CD14-positive monocyte (primary cell): Measurements from ENCODE around the gene FAM110A. TPM values are rescaled to one million over a fixed set of nuclear protein-coding genes. Genes with fewer than 3 reads are reported as not detected.
A peak's percentile ranks its signal among the peaks of the same experiment; 100 is the strongest.

Experiments used
- DNase-seq, 3 donors: peaks; one replicate each; pipeline ENCODE4 v3.0.0-alpha.2; 2011 to 2022
- H2AFZ ChIP-seq: 2 replicates; pipeline ENCODE4 v1.6.0; 2012; ENCODE audit warnings: mild to moderate bottlenecking, low read depth, low read length, inconsistent platforms; ENCODE audit not compliant: insufficient read depth, poor library complexity, severe bottlenecking
- H3K27ac ChIP-seq, 2 donors: 1 replicate in 1 of 2; 2 replicates in 1 of 2; pipeline ENCODE4 v1.5.1; 2012 to 2013; ENCODE audit warnings: low read length in 2 of 2, control low read depth in 1 of 2, inconsistent platforms in 1 of 2, low read depth in 1 of 2, mild to moderate bottlenecking in 1 of 2
- H3K27me3 ChIP-seq, 2 donors: one replicate each; pipeline versions ENCODE4 v1.6.0 to v1.6.1; 2011 to 2013; ENCODE audit warnings: low read length in 2 of 2; ENCODE audit not compliant: control insufficient read depth in 2 of 2, insufficient read depth in 2 of 2
- H3K36me3 ChIP-seq, 2 donors: replicated peaks in 1 of 2; 1 replicate in 1 of 2; 2 replicates in 1 of 2; pipeline versions ENCODE4 v1.5.1 to v1.6.1; 2012 to 2013; ENCODE audit warnings: low read length in 2 of 2, control low read depth in 1 of 2, inconsistent platforms in 1 of 2, mild to moderate bottlenecking in 1 of 2; ENCODE audit not compliant: insufficient read depth in 2 of 2, control insufficient read depth in 1 of 2
- H3K4me1 ChIP-seq, 2 donors: 1 replicate in 1 of 2; 2 replicates in 1 of 2; pipeline versions ENCODE4 v1.5.1 to v1.6.1; 2012 to 2013; ENCODE audit warnings: low read length in 2 of 2, control low read depth in 1 of 2, inconsistent platforms in 1 of 2, mild to moderate bottlenecking in 1 of 2, moderate library complexity in 1 of 2; ENCODE audit not compliant: insufficient read depth in 2 of 2, control insufficient read depth in 1 of 2
- H3K4me2 ChIP-seq: replicated peaks from 2 replicates; pipeline ENCODE3; 2012; ENCODE audit warnings: low read length, moderate library complexity, mild to moderate bottlenecking; ENCODE audit not compliant: poor library complexity, severe bottlenecking; ENCODE audit errors: extremely low read depth
- H3K4me3 ChIP-seq, 3 experiments: fragments of 200-600 bp in 1 of 3; sonication (generic) in 1 of 3; replicated peaks in 1 of 3; 1 replicate in 2 of 3; 2 replicates in 1 of 3; pipeline ENCODE4 v1.5.1; 2011 to 2013; ENCODE audit warnings: low read length in 3 of 3, mild to moderate bottlenecking in 3 of 3, control low read depth in 2 of 3, low read depth in 2 of 3, inconsistent platforms in 1 of 3, moderate library complexity in 1 of 3
- H3K79me2 ChIP-seq: 2 replicates; pipeline ENCODE4 v1.6.0; 2012; ENCODE audit warnings: mild to moderate bottlenecking, control low read depth, inconsistent platforms, low read length, moderate library complexity; ENCODE audit not compliant: insufficient read depth
- H3K9ac ChIP-seq: 2 replicates; pipeline ENCODE4 v1.6.0; 2017; ENCODE audit warnings: low read length, mild to moderate bottlenecking; ENCODE audit not compliant: insufficient read depth, poor library complexity, severe bottlenecking
- H3K9me3 ChIP-seq, 2 donors: replicated peaks in 1 of 2; 1 replicate in 1 of 2; 2 replicates in 1 of 2; pipeline versions ENCODE4 v1.5.1 to v1.6.1; 2012 to 2013; ENCODE audit warnings: low read length in 2 of 2, control low read depth in 1 of 2; ENCODE audit not compliant: control insufficient read depth in 1 of 2, insufficient read depth in 1 of 2
- H4K20me1 ChIP-seq: 2 replicates; pipeline ENCODE4 v1.6.0; 2012; ENCODE audit warnings: mild to moderate bottlenecking, low read length, control low read depth, moderate library complexity; ENCODE audit not compliant: insufficient read depth
- H3K27ac Mint-ChIP-seq, 7 donors: one replicate each; pipeline ENCODE4 v1.8.0; 2020; ENCODE audit warnings: mild to moderate bottlenecking in 7 of 7, mixed read lengths in 7 of 7, moderate library complexity in 6 of 7, inconsistent platforms in 2 of 7
- H3K27me3 Mint-ChIP-seq, 3 donors: one replicate each; pipeline ENCODE4 v1.8.0; 2021 to 2022; ENCODE audit warnings: low read depth in 3 of 3, mild to moderate bottlenecking in 3 of 3, mixed read lengths in 3 of 3, moderate library complexity in 3 of 3, inconsistent platforms in 1 of 3
- H3K36me3 Mint-ChIP-seq, 2 donors: one replicate each; pipeline ENCODE4 v1.8.0; 2020; ENCODE audit warnings: mixed read lengths in 2 of 2, inconsistent platforms in 1 of 2, mild to moderate bottlenecking in 1 of 2
- H3K4me1 Mint-ChIP-seq: one replicate; pipeline ENCODE4 v1.8.0; 2020; ENCODE audit warnings: mild to moderate bottlenecking, mixed read lengths
- H3K4me3 Mint-ChIP-seq, 2 donors: one replicate each; pipeline ENCODE4 v1.8.0; 2020; ENCODE audit warnings: mild to moderate bottlenecking in 2 of 2, mixed read lengths in 2 of 2, moderate library complexity in 1 of 2
- H3K9me3 Mint-ChIP-seq, 7 donors: one replicate each; pipeline ENCODE4 v1.8.0; 2020 to 2022; ENCODE audit warnings: mixed read lengths in 7 of 7, mild to moderate bottlenecking in 6 of 7, moderate library complexity in 6 of 7, inconsistent platforms in 2 of 7
- CTCF ChIP-seq: fragments of 200-600 bp; IDR thresholded peaks from one replicate; pipeline ENCODE4 v1.8.0; 2022; ENCODE audit warnings: antibody characterized with exemption, mild to moderate bottlenecking
- WGBS: methylation state at CpG from one replicate; pipeline ENCODE4 v1.1.5; 2013; ENCODE audit warnings: missing lambda C conversion rate; ENCODE audit not compliant: insufficient coverage; 5-methylcytosine and 5-hydroxymethylcytosine counted together
- intact Hi-C, 2 donors: fragments of 100-400 bp; cut with micrococcal nuclease; formaldehyde crosslinking; loops; one replicate each; pipeline versions ENCODE4 v1.15.0 to v1.15.1; 2023
- polyA plus RNA-seq, 3 donors: library from polyadenylated mRNA; depleted of rRNA in 1 of 3; unstranded in 2 of 3; stranded (reverse) in 1 of 3; fragments of 300-500 nt in 2 of 3; fragments of >200 nt in 1 of 3; fragmentation: Illumina TruSeq in 2 of 3; gene quantifications; 1 replicate in 2 of 3; 2 replicates in 1 of 3; pipeline ENCODE4 v1.2.3, GENCODE V29; 2012 to 2021

The FAM110A gene
- polyA plus RNA-seq, 3 donors, result 13.8 to 43.2 (median 27.8) TPM

GRCh38 chr20:834151-834746, 734 bp downstream of the FAM110A start:
- H3K27me3 Mint-ChIP-seq, result no peaks in the 10 kb centered on the region
- peak overlapping the region; percentile 99 for H3K4me2 ChIP-seq
- H3K36me3 ChIP-seq, result peaks cover 0 to 4% of the 10 kb centered on the region in 2 donors
- H2AFZ ChIP-seq, result peak overlapping the region; percentile 71
- H3K27ac Mint-ChIP-seq, result peak overlapping the region; percentile 94 to 99 (median 97)
- H3K79me2 ChIP-seq, result peaks cover 52% of the 10 kb centered on the region
- H3K27me3 ChIP-seq, result no peaks in the 10 kb centered on the region
- no peaks in the 10 kb centered on the region for H3K9me3 ChIP-seq
- H3K4me1 Mint-ChIP-seq, result peaks cover 71% of the 10 kb centered on the region
- H3K4me3 ChIP-seq, result peak overlapping the region; percentile 73 to 97 (median 74)
- no peak for TF ChIP-seq CTCF
- H3K27ac ChIP-seq, result peak overlapping the region; percentile 72 to 99
- no peak for DNase-seq
- H4K20me1 ChIP-seq, result peaks cover 33% of the 10 kb centered on the region
- H3K36me3 Mint-ChIP-seq, result peaks cover 17 to 20% of the 10 kb centered on the region in 2 donors
- peak overlapping the region; percentile 98 for H3K9ac ChIP-seq
- peak overlapping the region; percentile 93 to 97 for H3K4me3 Mint-ChIP-seq
- WGBS, result under 1% methylated on average over 14 of the region's 18 CpGs
- H3K9me3 Mint-ChIP-seq, result peaks cover 0 to 5% (median 0%) of the 10 kb centered on the region in 7 donors
- peaks cover 70 to 78% of the 10 kb centered on the region in 2 donors for H3K4me1 ChIP-seq
- intact Hi-C loops, result loop anchor here in 1 of 2 donors (10.0 kb wide), 1 partner anchor 179 kb away; the partner anchor contains the start of gene SRXN1

- Mint-ChIP-seq H3K36me3 (peaks cover 31 to 34% of the 10 kb centered on the region in 2 donors), H3K4me3 (peak overlapping the region; percentile 69 to 87), H3K27ac (peak overlapping the region; percentile 78 to 97 (median 87)), H3K27me3 (peaks cover 3 to 7% (median 6%) of the 10 kb centered on the region in 3 donors), H3K4me1 (peaks cover 66% of the 10 kb centered on the region), H3K9me3 (peaks cover 0 to 8% (median 2%) of the 10 kb centered on the region in 7 donors)
- Histone ChIP-seq H3K9ac (no peak overlapping the region), H3K36me3 (peaks cover 10 to 18% of the 10 kb centered on the region in 2 donors), H3K27me3 (peaks cover 0 to 2% of the 10 kb centered on the region in 2 donors), H3K4me2 (peak overlapping the region; percentile 99), H4K20me1 (peaks cover 47% of the 10 kb centered on the region), H3K9me3 (no peaks in the 10 kb centered on the region), H3K27ac (peak overlapping the region; percentile 33 to 87), H3K4me1 (peaks cover 60 to 66% of the 10 kb centered on the region in 2 donors), H3K4me3 (peak overlapping the region; percentile 73 to 97 (median 74)), H2AFZ (no peak overlapping the region), H3K79me2 (peaks cover 65% of the 10 kb centered on the region)
- no peak for DNase-seq
- intact Hi-C loops, result loop anchor here in 1 of 2 donors (10.0 kb wide), 1 partner anchor 181 kb away; the partner anchor contains the start of gene SRXN1
- WGBS, result 42% methylated on average over 1 of the region's 2 CpGs
- no peak for TF ChIP-seq CTCF
Measured at GRCh38 chr20:835608-836045, 2.1 kb downstream of the FAM110A start.
